Endothelial cell of umbilical vein (primary cell): ENCODE measurements around the gene LCA5L. TPM values are rescaled to one million over a fixed set of nuclear protein-coding genes. Genes with fewer than 3 reads are reported as not detected.

Source experiments
- BruUV-seq: library from RNA; stranded (reverse); fragments of 400-500 nt; replicated peaks from 2 replicates; lab custom pipeline; 2021; lab: Mats Ljungman, UMichigan
- CTCF ChIA-PET: fragments of 300-600, 350-600 bp; sonication (Branson Sonifier 250); formaldehyde crosslinking; loops from one replicate; lab custom pipeline; 2021; ENCODE audit warnings: antibody characterized with exemption, inconsistent platforms; lab: Charles Lee
- POLR2A ChIA-PET: fragments of 300-600, 350-600 bp; sonication (Branson Sonifier 250); formaldehyde crosslinking; loops from one replicate; lab custom pipeline; 2021; ENCODE audit warnings: antibody characterized with exemption, inconsistent platforms; lab: Charles Lee
- DNase-seq: peaks from one replicate; pipeline ENCODE4 v3.0.0-alpha.2; 2011; ENCODE audit warnings: low read depth, low spot score
- FAIRE-seq: peaks from 2 replicates; lab custom pipeline; 2011; peaks lifted over from hg19 to GRCh38; lab: Jason Lieb, UNC
- H2AFZ ChIP-seq: 2 replicates; pipeline ENCODE4 v1.6.0; 2012; ENCODE audit warnings: low read depth, low read length, control low read depth, inconsistent platforms
- H3K27ac ChIP-seq: 2 replicates; pipeline ENCODE4 v1.5.1; 2011; ENCODE audit warnings: low read depth, mild to moderate bottlenecking, control low read depth, low read length, moderate library complexity; ENCODE audit not compliant: insufficient read depth
- H3K27me3 ChIP-seq, 2 experiments: 2 replicates each; pipeline versions ENCODE4 v1.6.0 to v1.6.1; 2011; ENCODE audit warnings: low read length in 2 of 2, mixed read lengths in 1 of 2; ENCODE audit not compliant: control insufficient read depth in 2 of 2, insufficient read depth in 2 of 2
- H3K36me3 ChIP-seq, 2 experiments: 2 replicates in 1 of 2; 3 replicates in 1 of 2; pipeline ENCODE4 v1.5.1; 2011; ENCODE audit warnings: low read length in 2 of 2, mild to moderate bottlenecking in 1 of 2, moderate library complexity in 1 of 2; ENCODE audit not compliant: control insufficient read depth in 2 of 2, insufficient read depth in 2 of 2; ENCODE audit errors: extremely low read depth in 1 of 2
- H3K4me1 ChIP-seq: 3 replicates; pipeline ENCODE4 v1.5.1; 2011; ENCODE audit warnings: mild to moderate bottlenecking, low read length; ENCODE audit not compliant: control insufficient read depth, insufficient read depth; ENCODE audit errors: extremely low read depth
- H3K4me2 ChIP-seq: 2 replicates; pipeline ENCODE4 v1.6.1; 2011; ENCODE audit warnings: low read length, control low read depth, mixed read lengths; ENCODE audit not compliant: insufficient read depth
- H3K4me3 ChIP-seq, 3 experiments: fragments of 200-600 bp in 1 of 3; sonication (generic), shearing (Covaris generic) in 1 of 3; replicated peaks in 1 of 3; 2 replicates each; pipeline ENCODE4 v1.5.1; 2011 to 2016; ENCODE audit warnings: control low read depth in 3 of 3, low read length in 3 of 3, mild to moderate bottlenecking in 2 of 3, inconsistent platforms in 1 of 3, low read depth in 1 of 3, moderate library complexity in 1 of 3; ENCODE audit not compliant: insufficient read depth in 1 of 3
- H3K79me2 ChIP-seq: 2 replicates; pipeline ENCODE4 v1.6.0; 2012; ENCODE audit warnings: low read length, inconsistent platforms; ENCODE audit not compliant: control insufficient read depth, insufficient read depth
- H3K9ac ChIP-seq: replicated peaks from 2 replicates; pipeline ENCODE3; 2011; ENCODE audit warnings: low read length, control low read depth; ENCODE audit not compliant: insufficient read depth; ENCODE audit errors: extremely low read depth
- H3K9me1 ChIP-seq: replicated peaks from 3 replicates; pipeline ENCODE4 v1.6.0; 2011; ENCODE audit warnings: mild to moderate bottlenecking, low read length; ENCODE audit not compliant: control insufficient read depth, insufficient read depth; ENCODE audit errors: extremely low read depth
- H3K9me3 ChIP-seq: replicated peaks from 2 replicates; pipeline ENCODE4 v1.5.1; 2012; ENCODE audit warnings: low read length, inconsistent platforms; ENCODE audit not compliant: control insufficient read depth, insufficient read depth
- H4K20me1 ChIP-seq: replicated peaks from 2 replicates; pipeline ENCODE3; 2011; ENCODE audit warnings: mild to moderate bottlenecking, low read length; ENCODE audit not compliant: control insufficient read depth, insufficient read depth; ENCODE audit errors: extremely low read depth
- CTCF ChIP-seq, 2 donors: IDR thresholded peaks; 1 replicate in 1 of 2; 2 replicates in 1 of 2; pipeline ENCODE4 v1.5.1; 2011; ENCODE audit warnings: low read length in 2 of 2, mild to moderate bottlenecking in 2 of 2, moderate library complexity in 2 of 2, control low read depth in 1 of 2, inconsistent platforms in 1 of 2, low read depth in 1 of 2; ENCODE audit not compliant: insufficient read depth in 1 of 2; ENCODE audit errors: extremely low read depth in 1 of 2
- EZH2 ChIP-seq: IDR thresholded peaks from 2 replicates; pipeline ENCODE4 v1.6.1; 2012; ENCODE audit warnings: borderline replicate concordance, low read depth, mild to moderate bottlenecking, moderate library complexity, low read length, inconsistent platforms; ENCODE audit not compliant: severe bottlenecking
- FOS ChIP-seq: IDR thresholded peaks from 2 replicates; pipeline ENCODE4 v1.6.1; 2011; ENCODE audit warnings: mild to moderate bottlenecking, low read length, moderate library complexity, borderline replicate concordance; ENCODE audit not compliant: insufficient read depth
- GATA2 ChIP-seq: IDR thresholded peaks from 2 replicates; pipeline ENCODE4 v1.7.0; 2011; ENCODE audit warnings: low read depth, mild to moderate bottlenecking, moderate library complexity, mixed read lengths, low read length; ENCODE audit not compliant: insufficient read length, insufficient read depth
- JUN ChIP-seq: IDR thresholded peaks from 2 replicates; pipeline ENCODE4 v1.6.1; 2011; ENCODE audit warnings: borderline replicate concordance, low read depth; ENCODE audit not compliant: insufficient read length, insufficient read depth
- MAX ChIP-seq: IDR thresholded peaks from 2 replicates; pipeline ENCODE4 v1.6.1; 2011; ENCODE audit not compliant: insufficient read depth, insufficient read length
- MYC ChIP-seq: IDR thresholded peaks from one replicate; pipeline ENCODE4 v1.6.1; 2011; ENCODE audit warnings: mild to moderate bottlenecking, low read depth, low read length
- POLR2A ChIP-seq: IDR thresholded peaks from 2 replicates; pipeline ENCODE4 v1.6.1; 2012; ENCODE audit warnings: low read depth, mild to moderate bottlenecking, control low read depth, low read length
- POLR2AphosphoS5 ChIP-seq: IDR thresholded peaks from 2 replicates; pipeline ENCODE4 v1.6.1; 2012; ENCODE audit warnings: low read depth, mild to moderate bottlenecking, control low read depth, low read length, moderate library complexity; ENCODE audit not compliant: insufficient read depth
- dilution Hi-C: fragments of 300-500 bp; cut with MboI; formaldehyde crosslinking; loops from one replicate; pipeline ENCODE4 v1.15.0; 2019; ENCODE audit warnings: low sequenced_read_pairs; ENCODE audit not compliant: extremely low pct_ligation_motif_present
- intact Hi-C: fragments of 100-400 bp; cut with micrococcal nuclease; formaldehyde crosslinking; loops from one replicate; pipeline ENCODE4 v1.10.0; 2022
- polyA plus RNA-seq, 4 experiments: library from polyadenylated mRNA; depleted of rRNA in 3 of 4; stranded (reverse) in 3 of 4; unstranded in 1 of 4; fragments of >200 nt; gene quantifications; 2 replicates each; pipeline versions ENCODE4 v1.2.1 to v1.2.3, GENCODE V29; 2011 to 2012; ENCODE audit warnings: missing spikeins in 1 of 4
- total RNA-seq: library from RNA; stranded (reverse); gene quantifications from 2 replicates; pipeline ENCODE4 v1.2.3, GENCODE V29; 2021

LCA5L gene
- total and polyA plus RNA-seq, 2 donors (not counting 3 experiments of a cell fraction or from before 2014, with no cell fraction given) = 0.26 to 1.0 TPM

- Histone ChIP-seq H3K27me3 (no peaks in the 10 kb centered on the region), H2AFZ (no peak overlapping the region), H4K20me1 (no peaks in the 10 kb centered on the region), H3K36me3 (no peaks in the 10 kb centered on the region), H3K4me2 (no peak overlapping the region), H3K9me1 (no peaks in the 10 kb centered on the region), H3K9me3 (no peaks in the 10 kb centered on the region), H3K27ac (no peak overlapping the region), H3K79me2 (no peaks in the 10 kb centered on the region), H3K9ac (no peak overlapping the region), H3K4me1 (no peaks in the 10 kb centered on the region), H3K4me3 (no peak overlapping the region)
- TF ChIP-seq GATA2 (no peak), JUN (no peak), MAX (no peak), POLR2A (no peak)
- no peak for DNase-seq
- intact Hi-C loops (no loop called here), dilution Hi-C loops (no loop called here)
- no peak for FAIRE-seq
- POLR2A ChIA-PET = no interaction called here
- no TSS peak for BruUV-seq
- CTCF ChIA-PET = no interaction called here
Observed at GRCh38 chr21:39463308-39463707, 17.7 kb upstream of the LCA5L start.

- H3K27ac ChIP-seq = no peak overlapping the region
- BruUV-seq = no TSS peak
- intact Hi-C loops = no loop called here
- CTCF ChIA-PET = no interaction called here
- no peaks in the 10 kb centered on the region for H3K9me3 ChIP-seq
- DNase-seq (no peak), FAIRE-seq (no peak)
- H3K4me1 ChIP-seq = no peaks in the 10 kb centered on the region
- H3K9ac ChIP-seq = no peak overlapping the region
- H2AFZ ChIP-seq = no peak overlapping the region
- H3K79me2 ChIP-seq = no peaks in the 10 kb centered on the region
- TF ChIP-seq CTCF (IDR thresholded peaks at IDR 0.05; ENCODE audit: extremely low read depth in 1 of 2, insufficient read depth in 1 of 2, low read depth in 1 of 2, low read length in 2 of 2) (no peak), JUN (no peak), MYC (no peak), POLR2AphosphoS5 (no peak), GATA2 (no peak), FOS (no peak), EZH2 (no peak), MAX (no peak)
- POLR2A ChIA-PET = no interaction called here
- no peaks in the 10 kb centered on the region for H4K20me1 ChIP-seq
- H3K36me3 ChIP-seq = no peaks in the 10 kb centered on the region
- no peaks in the 10 kb centered on the region for H3K27me3 ChIP-seq
- H3K4me3 ChIP-seq = no peak overlapping the region
- H3K4me2 ChIP-seq = no peak overlapping the region
- dilution Hi-C loops = no loop called here
- no peaks in the 10 kb centered on the region for H3K9me1 ChIP-seq
Observed at GRCh38 chr21:39461419-39461818, 15.8 kb upstream of the LCA5L start.
